Duodenal mucosa (tissue), 2 donors: ENCODE measurements around the gene CENPL.
"Not testable (repeated sequence)": the region's sequence is repeated elsewhere in the genome, so short reads cannot be mapped to it uniquely, and the experiment has no call there.

Experiments used
- H3K27ac ChIP-seq: one replicate; pipeline ENCODE4 v1.7.0; 2013; ENCODE audit warnings: low read depth, low read length
- H3K27me3 ChIP-seq, 2 donors: one replicate each; pipeline ENCODE4 v1.7.0; 2013; ENCODE audit warnings: low read length in 2 of 2, control low read depth in 1 of 2; ENCODE audit not compliant: insufficient read depth in 2 of 2, control insufficient read depth in 1 of 2
- H3K36me3 ChIP-seq, 2 donors: one replicate each; pipeline ENCODE4 v1.7.0; 2013; ENCODE audit warnings: low read length in 2 of 2, control low read depth in 1 of 2; ENCODE audit not compliant: insufficient read depth in 2 of 2, control insufficient read depth in 1 of 2
- H3K4me1 ChIP-seq, 2 donors: one replicate each; pipeline ENCODE4 v1.7.0; 2013; ENCODE audit warnings: low read length in 2 of 2, control low read depth in 1 of 2; ENCODE audit not compliant: insufficient read depth in 2 of 2, control insufficient read depth in 1 of 2
- H3K4me3 ChIP-seq, 2 donors: one replicate each; pipeline ENCODE4 v1.7.0; 2013; ENCODE audit warnings: low read length in 2 of 2, low read depth in 1 of 2
- H3K9ac ChIP-seq, 2 donors: one replicate each; pipeline ENCODE4 v1.7.0; 2013; ENCODE audit warnings: low read length in 2 of 2, low read depth in 1 of 2
- H3K9me3 ChIP-seq, 2 donors: one replicate each; pipeline ENCODE4 v1.7.0; 2013; ENCODE audit warnings: low read length in 2 of 2, control low read depth in 1 of 2; ENCODE audit not compliant: control insufficient read depth in 1 of 2

Gene CENPL

DNA sequence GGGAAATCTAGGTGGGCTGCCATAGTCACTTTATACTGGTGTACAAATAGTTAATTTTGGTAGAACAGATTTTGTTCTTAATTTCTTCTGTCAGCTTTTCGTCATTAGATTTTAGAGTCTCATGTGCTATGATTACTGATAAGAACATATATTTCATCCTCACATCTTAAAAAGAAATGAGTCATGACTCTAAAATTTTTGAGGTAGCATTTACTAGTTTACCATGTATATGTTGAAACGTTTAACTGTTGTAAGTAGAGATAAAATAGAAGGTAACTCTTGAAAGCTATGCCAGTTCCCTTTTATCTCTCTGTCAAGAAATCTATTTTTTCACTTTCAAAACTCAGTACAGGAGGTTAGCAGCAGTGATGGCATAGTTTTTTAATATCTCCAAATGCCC lies 56.5 kb downstream of the CENPL start:
- H3K9me3 ChIP-seq, result peaks cover 0 to 7% of the 10 kb centered on the region in 2 donors
- H3K27me3 ChIP-seq, result no peaks in the 10 kb centered on the region

DNA sequence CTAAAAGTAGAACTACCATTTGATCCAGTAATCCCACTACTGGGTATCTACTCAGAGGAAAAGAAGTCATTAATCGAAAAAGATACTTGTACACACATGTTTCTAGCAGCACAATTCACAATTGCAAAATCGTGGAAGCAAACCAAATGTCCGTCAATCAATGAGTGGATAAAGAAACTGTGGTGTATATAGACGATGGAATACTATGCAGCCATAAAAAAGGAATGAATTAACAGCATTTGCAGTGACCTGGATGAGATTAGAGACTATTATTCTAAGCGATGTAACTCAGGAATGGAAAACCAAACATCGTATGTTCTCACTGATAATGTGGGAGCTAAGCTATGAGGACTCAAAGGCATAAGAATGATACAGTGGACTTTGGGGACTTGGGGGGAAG lies 60.4 kb downstream of the CENPL start:
- H3K27me3 ChIP-seq, H3K4me3 ChIP-seq, H3K9ac ChIP-seq, H3K4me1 ChIP-seq, H3K9me3 ChIP-seq, H3K36me3 ChIP-seq, H3K27ac ChIP-seq: not testable (repeated sequence)

More for the DNA sequence above, 56.5 kb downstream of the CENPL start:
- Histone ChIP-seq H3K9ac (no peak overlapping the region), H3K36me3 (peaks cover 2 to 4% of the 10 kb centered on the region in 2 donors), H3K27ac (no peak overlapping the region), H3K4me3 (no peak overlapping the region), H3K4me1 (no peaks in the 10 kb centered on the region)

DNA sequence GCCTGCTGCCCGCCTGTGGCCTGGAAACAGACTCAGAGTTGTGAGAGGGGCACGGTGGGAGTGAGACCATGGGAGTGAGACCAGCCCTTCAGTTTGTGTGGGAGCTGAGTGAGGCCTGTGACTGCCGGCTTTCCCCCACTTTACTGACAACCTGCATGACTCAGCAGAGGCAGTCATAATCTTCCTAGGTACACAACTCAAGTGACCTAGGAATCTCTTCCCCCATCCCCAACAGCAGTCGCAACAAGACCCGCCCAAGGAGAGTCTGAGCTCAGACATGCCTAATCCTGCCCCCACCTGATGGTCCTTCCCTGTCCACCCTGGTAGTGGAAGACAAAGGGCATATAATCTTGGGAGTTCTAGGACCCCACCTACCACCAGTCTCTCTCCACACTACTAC lies 65.7 kb downstream of the CENPL start:
- Histone ChIP-seq H3K4me3 (no peak overlapping the region), H3K9ac (no peak overlapping the region), H3K27me3 (no peaks in the 10 kb centered on the region), H3K36me3 (peaks cover 29 to 51% of the 10 kb centered on the region in 2 donors), H3K4me1 (no peaks in the 10 kb centered on the region), H3K9me3 (peaks cover 0 to 2% of the 10 kb centered on the region in 2 donors), H3K27ac (no peak overlapping the region)

DNA sequence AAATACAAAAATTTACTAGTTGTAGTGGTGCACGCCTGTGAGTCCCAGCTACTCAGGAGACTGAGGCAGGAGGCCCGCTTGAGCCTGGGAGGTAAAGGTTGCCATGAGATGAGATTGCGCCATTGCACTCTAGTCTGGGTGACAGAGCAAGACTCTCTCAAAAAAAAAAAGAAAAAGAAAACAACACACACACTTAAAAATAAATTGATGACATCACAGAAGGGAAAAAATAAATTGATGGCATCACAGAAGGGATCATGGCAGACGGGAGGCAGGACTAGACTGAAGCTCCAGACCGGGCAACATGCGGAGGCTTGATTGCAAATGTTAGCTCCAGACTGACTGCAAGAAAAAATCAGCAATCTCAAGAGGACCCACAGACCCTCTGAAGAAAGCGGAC lies 66.6 kb downstream of the CENPL start:
- no peak overlapping the region for H3K9ac ChIP-seq
- H3K36me3 ChIP-seq, result peaks cover 29 to 56% of the 10 kb centered on the region in 2 donors

DNA sequence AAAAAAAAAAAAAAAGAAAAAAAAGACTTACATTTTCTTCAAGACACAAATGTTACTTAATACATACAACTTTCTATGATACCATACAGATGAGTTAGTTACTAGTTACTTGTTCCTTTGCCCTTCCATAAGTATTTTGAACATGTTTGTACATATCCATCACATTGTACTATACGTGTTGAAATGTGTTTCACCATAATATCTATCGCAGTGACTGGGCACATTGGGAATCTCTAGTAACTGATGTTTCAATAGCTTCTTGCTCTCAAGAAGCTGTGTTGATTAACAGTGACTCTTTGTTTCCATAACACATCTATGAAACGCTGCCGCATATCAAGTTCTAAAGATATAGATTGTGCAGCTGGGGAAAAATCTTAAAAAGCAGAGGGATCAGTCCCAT lies 67.0 kb downstream of the CENPL start:
- H3K36me3 ChIP-seq, result peaks cover 29 to 60% of the 10 kb centered on the region in 2 donors
- H3K9ac ChIP-seq, result no peak overlapping the region
- no peak overlapping the region for H3K4me3 ChIP-seq
- no peaks in the 10 kb centered on the region for H3K9me3 ChIP-seq
- H3K27me3 ChIP-seq, result no peaks in the 10 kb centered on the region
- peaks cover 0 to 6% of the 10 kb centered on the region in 2 donors for H3K4me1 ChIP-seq
- no peak overlapping the region for H3K27ac ChIP-seq

More for the DNA sequence above, 66.6 kb downstream of the CENPL start:
- H3K27ac ChIP-seq, result no peak overlapping the region
- H3K9me3 ChIP-seq, result no peaks in the 10 kb centered on the region
- H3K27me3 ChIP-seq, result no peaks in the 10 kb centered on the region
- H3K4me1 ChIP-seq, result peaks cover 0 to 6% of the 10 kb centered on the region in 2 donors
- H3K4me3 ChIP-seq, result no peak overlapping the region

DNA sequence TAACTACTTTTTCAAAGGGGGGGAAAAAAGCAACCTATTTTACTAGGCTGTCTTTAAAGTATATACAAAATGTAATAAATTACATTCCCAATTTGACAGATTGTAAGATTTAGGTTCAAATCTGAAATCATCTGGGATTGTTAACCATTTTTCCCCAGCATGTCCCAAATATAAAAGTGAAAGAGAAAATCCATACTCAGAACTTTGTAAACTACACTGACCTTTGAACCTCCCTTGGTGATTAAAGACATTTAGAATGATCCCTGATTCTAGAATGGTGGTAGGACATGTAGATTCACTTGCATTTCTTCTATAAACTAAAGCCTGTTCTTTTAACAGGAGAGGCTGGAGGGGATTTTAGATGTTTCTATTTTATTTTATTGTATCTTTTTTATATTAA lies 70.9 kb downstream of the CENPL start:
- Histone ChIP-seq H3K4me3 (no peak overlapping the region), H3K36me3 (peaks cover 24 to 60% of the 10 kb centered on the region in 2 donors), H3K9me3 (no peaks in the 10 kb centered on the region), H3K9ac (no peak overlapping the region), H3K27me3 (no peaks in the 10 kb centered on the region), H3K4me1 (peaks cover 0 to 6% of the 10 kb centered on the region in 2 donors), H3K27ac (no peak overlapping the region)
